Measurements from ENCODE around the gene NFATC4. TPM values are rescaled to one million over a fixed set of nuclear protein-coding genes. Genes with fewer than 3 reads are reported as not detected.

NFATC4 gene
- total and polyA plus RNA-seq, 10 of the 15 experiments (the other 5 are each of a cell fraction or from before 2014, with no cell fraction given) = 0.97 to 14.3 (median 4.9) TPM

GRCh38 chr14:24378327-24378726 lies 10.3 kb downstream of the NFATC4 start:
- DNase-seq (ENCODE audit: low read depth, low spot score) (no peak), ATAC-seq (no peak), FAIRE-seq (no peak)
- H3K36me3 ChIP-seq (ENCODE audit: control insufficient read depth in 2 of 2, insufficient read depth in 2 of 2, low read length in 1 of 2) = no peaks in the 10 kb centered on the region
- H3K4me2 ChIP-seq (ENCODE audit: control insufficient read depth, insufficient read depth) = no peak overlapping the region
- ChIA-PET CTCF (interaction anchor here (1.0 to 2.8 kb wide), 4 partner anchors 8 to 53 kb away, joined by 3 to 13 read pairs (median 6); no protein-coding TSS in a partner anchor), POLR2A (interaction anchor here (0.7 to 1.1 kb wide), 2 partner anchors 12 to 52 kb away, joined by 3 to 4 read pairs; no protein-coding TSS in a partner anchor), RAD21 (ENCODE audit: unreplicated experiment) (interaction anchor here (0.6 to 1.1 kb wide), 3 partner anchors 44 to 135 kb away, joined by 3 to 4 read pairs (median 3); no protein-coding TSS in a partner anchor), SMC1A (ENCODE audit: uncharacterized antibody, unreplicated experiment) (interaction anchor here (0.9 to 1.3 kb wide), 2 partner anchors 13 to 53 kb away, joined by 3 to 4 read pairs; no protein-coding TSS in a partner anchor)
- H3K27ac ChIP-seq (ENCODE audit: control insufficient read depth, insufficient read depth) = no peak overlapping the region
- H3K4me3 ChIP-seq = no peak overlapping the region
- intact Hi-C loops (cut with micrococcal nuclease; ENCODE audit: unreplicated experiment) = no loop called here
- no peaks in the 10 kb centered on the region for H4K20me1 ChIP-seq (ENCODE audit: control insufficient read depth, insufficient read depth)
- no TSS peak for BruUV-seq (replicated peaks)
- H3K9me3 ChIP-seq (replicated peaks; ENCODE audit: control insufficient read depth, insufficient read depth, low read length) = no peaks in the 10 kb centered on the region
- WGBS (ENCODE audit: insufficient coverage, insufficient replicate concordance, low lambda C conversion rate, missing lambda C conversion rate) = 0% methylated on average over 3 of the region's 3 CpGs
- no peaks in the 10 kb centered on the region for H3K27me3 ChIP-seq (replicated peaks in 1 of 2; ENCODE audit: control insufficient read depth in 2 of 2, insufficient read depth in 2 of 2, low read length in 1 of 2)
- in situ Hi-C loops (cut with MboI) = no loop called here
- no peaks in the 10 kb centered on the region for H3K4me1 ChIP-seq (ENCODE audit: control insufficient read depth, insufficient read depth, low read length)
- H3K79me2 ChIP-seq (ENCODE audit: control insufficient read depth, insufficient read depth, low read length) = no peaks in the 10 kb centered on the region
- H3K9ac ChIP-seq (ENCODE audit: control insufficient read depth, insufficient read depth, low read length) = no peak overlapping the region
- no peak for TF ChIP-seq SREBF1 (IDR thresholded peaks at IDR 0.05; ENCODE audit: low read length)
- no peak for TF ChIP-seq CBX5 (IDR thresholded peaks at IDR 0.05; ENCODE audit: low read depth)
- no peak for TF ChIP-seq ZBED1 (IDR thresholded peaks at IDR 0.05; ENCODE audit: borderline replicate concordance)
- TF ChIP-seq, protein P1, sequence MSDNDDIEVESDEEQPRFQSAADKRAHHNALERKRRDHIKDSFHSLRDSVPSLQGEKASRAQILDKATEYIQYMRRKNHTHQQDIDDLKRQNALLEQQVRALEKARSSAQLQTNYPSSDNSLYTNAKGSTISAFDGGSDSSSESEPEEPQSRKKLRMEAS (IDR thresholded peaks at IDR 0.05; ENCODE audit: low read depth, low read length) = no peak
- no peak for TF ChIP-seq ZNF217 (IDR thresholded peaks at IDR 0.05)
- no peak overlapping the region for H2AFZ ChIP-seq (ENCODE audit: control insufficient read depth, low read depth, low read length)
